K562 (cell line): ENCODE results near the gene DEDD2. TPM values are rescaled to one million over a fixed set of nuclear protein-coding genes. Genes with fewer than 3 reads are reported as not detected.
A peak's percentile ranks its signal among the peaks of the same experiment; 100 is the strongest.

Experiments
- BCLAF1 ChIP-seq, 2 experiments: fragments of 450-650 bp in 1 of 2; IDR thresholded peaks; 2 replicates each; pipeline ENCODE4 v1.6.1; 2011 to 2017; ENCODE audit warnings: low read depth in 2 of 2, antibody characterized with exemption in 1 of 2, borderline replicate concordance in 1 of 2, low read length in 1 of 2, mild to moderate bottlenecking in 1 of 2, mixed read lengths in 1 of 2; ENCODE audit not compliant: control insufficient read depth in 1 of 2
- CCNT2 ChIP-seq: IDR thresholded peaks from 2 replicates; pipeline ENCODE4 v1.6.1; 2011; ENCODE audit warnings: borderline replicate concordance, low read depth, mild to moderate bottlenecking, moderate library complexity, mixed read lengths, low read length; ENCODE audit not compliant: insufficient read length; ENCODE audit errors: extremely low read depth
- CEBPB ChIP-seq: fragments of 450-650 bp; IDR thresholded peaks from 2 replicates; pipeline ENCODE4 v1.6.1; 2016; ENCODE audit warnings: missing genetic modification characterization, missing compliant biosample characterization
- E2F3 ChIP-seq: fragments of 250-450 bp; sonication (Bioruptor Pico); IDR thresholded peaks from 2 replicates; pipeline ENCODE4 v1.4.0; 2020; ENCODE audit warnings: mild to moderate bottlenecking
- E2F4 ChIP-seq: sonication (generic); formaldehyde crosslinking; IDR thresholded peaks from 2 replicates; pipeline ENCODE4 v1.8.0; 2022; ENCODE audit warnings: mild to moderate bottlenecking, low read depth, missing genetic modification reagents
- ELF4 ChIP-seq: fragments of 450-650 bp; formaldehyde crosslinking; IDR thresholded peaks from 2 replicates; pipeline ENCODE4 v1.4.0; 2022; ENCODE audit warnings: missing genetic modification characterization
- FOSL1 ChIP-seq: fragments of 200-800 bp; sonication (Bioruptor generic); conservative IDR thresholded peaks from 2 replicates; pipeline ENCODE4 v1.6.1; 2016; ENCODE audit warnings: missing genetic modification characterization, missing compliant biosample characterization
- NRF1 ChIP-seq, 2 experiments: fragments of 450-650 bp; IDR thresholded peaks in 1 of 2; conservative IDR thresholded peaks in 1 of 2; 2 replicates each; pipeline ENCODE4 v1.6.1; 2014; ENCODE audit warnings: mild to moderate bottlenecking in 2 of 2
- OTX1 ChIP-seq: fragments of 450-650 bp; formaldehyde crosslinking; IDR thresholded peaks from 2 replicates; pipeline ENCODE4 v1.4.0; 2022; ENCODE audit warnings: mild to moderate bottlenecking
- RFX5 ChIP-seq: IDR thresholded peaks from 2 replicates; pipeline ENCODE4 v1.6.1; 2011; ENCODE audit warnings: low read depth, mild to moderate bottlenecking, improper control_type of control experiment, low read length
- TSC22D4 ChIP-seq: fragments of 450-650 bp; IDR thresholded peaks from 2 replicates; pipeline ENCODE4 v1.6.1; 2016; ENCODE audit warnings: missing genetic modification characterization, missing biosample characterization, control low read depth
- U2AF2 ChIP-seq: fragments of 200-400 bp; formaldehyde crosslinking; optimal IDR thresholded peaks from 2 replicates; pipeline ENCODE3; 2017; ENCODE audit warnings: low read depth, mild to moderate bottlenecking, low read length
- XRCC5 ChIP-seq: fragments of 200-400 bp; formaldehyde crosslinking; IDR thresholded peaks from 2 replicates; pipeline ENCODE4 v1.6.1; 2017; ENCODE audit warnings: low read depth, mild to moderate bottlenecking, low read length
- ZBTB7A ChIP-seq: IDR thresholded peaks from 2 replicates; pipeline ENCODE4 v1.6.1; 2011; ENCODE audit warnings: low read depth, mild to moderate bottlenecking, low read length, moderate library complexity, borderline replicate concordance; ENCODE audit not compliant: control insufficient read depth
- ZKSCAN8 ChIP-seq: fragments of 200-800 bp; sonication (Bioruptor generic); IDR thresholded peaks from 2 replicates; pipeline ENCODE4 v1.6.1; 2016; ENCODE audit warnings: missing genetic modification characterization, missing compliant biosample characterization
- ZNF311 ChIP-seq: fragments of 250-450 bp; sonication (Bioruptor Pico); IDR thresholded peaks from 2 replicates; pipeline ENCODE4 v1.4.0; 2020; ENCODE audit warnings: mild to moderate bottlenecking, moderate library complexity
- polyA plus RNA-seq, 8 experiments: library from polyadenylated mRNA; depleted of rRNA in 4 of 8; stranded (reverse) in 5 of 8; unstranded in 3 of 8; fragments of >200 nt; fragmentation: Nextera tagmentation in 2 of 8; fragmentation: Illumina TruSeq in 1 of 8; extraction: Ambion mirVana in 2 of 8; extraction: Trizol in 1 of 8; gene quantifications; 2 replicates each; pipeline versions ENCODE4 v1.2.1 to v1.2.3, GENCODE V29; 2011 to 2014; ENCODE audit warnings: inconsistent platforms in 1 of 8, missing spikeins in 1 of 8
- total RNA-seq, 7 experiments: library from RNA; depleted of rRNA in 6 of 7; stranded (reverse); fragments of >200 nt in 6 of 7; fragmentation: Illumina TruSeq in 2 of 7; extraction: Trizol in 2 of 7; gene quantifications; 2 replicates each; pipeline versions ENCODE4 v1.2.1 to v1.2.3, GENCODE V29; 2011 to 2021; ENCODE audit warnings: low replicate concordance in 1 of 7
- TF ChIP-seq, protein P1 (sequence below), 3 experiments: fragments of 200-800 bp in 1 of 3; fragments of 250-450 bp in 1 of 3; fragments of 450-650 bp in 1 of 3; sonication (Bioruptor Pico) in 1 of 3; sonication (Bioruptor generic) in 1 of 3; formaldehyde crosslinking in 1 of 3; IDR thresholded peaks; 2 replicates each; pipeline versions ENCODE4 v1.6.1 to v1.8.0; 2016 to 2022; ENCODE audit warnings: mild to moderate bottlenecking in 2 of 3, missing genetic modification characterization in 2 of 3, missing compliant biosample characterization in 1 of 3, moderate library complexity in 1 of 3
- TF ChIP-seq, protein P2 (sequence below): sonication (generic); formaldehyde crosslinking; IDR thresholded peaks from 2 replicates; pipeline ENCODE4 v1.8.0; 2023; ENCODE audit warnings: mild to moderate bottlenecking, missing genetic modification reagents

DEDD2 gene
- total and polyA plus RNA-seq, 9 of the 15 experiments (the other 6 are each of a cell fraction or from before 2014, with no cell fraction given), result 4.3 to 43.0 (median 29.2) TPM

- TF ChIP-seq, protein P1, sequence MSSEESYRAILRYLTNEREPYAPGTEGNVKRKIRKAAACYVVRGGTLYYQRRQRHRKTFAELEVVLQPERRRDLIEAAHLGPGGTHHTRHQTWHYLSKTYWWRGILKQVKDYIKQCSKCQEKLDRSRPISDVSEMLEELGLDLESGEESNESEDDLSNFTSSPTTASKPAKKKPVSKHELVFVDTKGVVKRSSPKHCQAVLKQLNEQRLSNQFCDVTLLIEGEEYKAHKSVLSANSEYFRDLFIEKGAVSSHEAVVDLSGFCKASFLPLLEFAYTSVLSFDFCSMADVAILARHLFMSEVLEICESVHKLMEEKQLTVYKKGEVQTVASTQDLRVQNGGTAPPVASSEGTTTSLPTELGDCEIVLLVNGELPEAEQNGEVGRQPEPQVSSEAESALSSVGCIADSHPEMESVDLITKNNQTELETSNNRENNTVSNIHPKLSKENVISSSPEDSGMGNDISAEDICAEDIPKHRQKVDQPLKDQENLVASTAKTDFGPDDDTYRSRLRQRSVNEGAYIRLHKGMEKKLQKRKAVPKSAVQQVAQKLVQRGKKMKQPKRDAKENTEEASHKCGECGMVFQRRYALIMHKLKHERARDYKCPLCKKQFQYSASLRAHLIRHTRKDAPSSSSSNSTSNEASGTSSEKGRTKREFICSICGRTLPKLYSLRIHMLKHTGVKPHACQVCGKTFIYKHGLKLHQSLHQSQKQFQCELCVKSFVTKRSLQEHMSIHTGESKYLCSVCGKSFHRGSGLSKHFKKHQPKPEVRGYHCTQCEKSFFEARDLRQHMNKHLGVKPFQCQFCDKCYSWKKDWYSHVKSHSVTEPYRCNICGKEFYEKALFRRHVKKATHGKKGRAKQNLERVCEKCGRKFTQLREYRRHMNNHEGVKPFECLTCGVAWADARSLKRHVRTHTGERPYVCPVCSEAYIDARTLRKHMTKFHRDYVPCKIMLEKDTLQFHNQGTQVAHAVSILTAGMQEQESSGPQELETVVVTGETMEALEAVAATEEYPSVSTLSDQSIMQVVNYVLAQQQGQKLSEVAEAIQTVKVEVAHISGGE (CRISPR knock-in tag; IDR thresholded peaks at IDR 0.05), result 0 out of 6 replicates have a peak, but pooled peaks of 1 of the 3 experiments have one; percentile 30
- TF ChIP-seq RFX5 (no peak), ZKSCAN8 (CRISPR knock-in tag) (peak; percentile 56; the same call in 1 of the 2 replicates), ZBTB7A (peak; percentile 81), U2AF2 (no peak), BCLAF1 (IDR thresholded peaks at IDR 0.05; ENCODE audit: borderline replicate concordance in 1 of 2, control insufficient read depth in 1 of 2, low read depth in 2 of 2, low read length in 1 of 2) (no peak), CEBPB (tag) (peak; percentile 44; the same call in 1 of the 2 replicates), ZNF311 (CRISPR knock-in tag) (peak; percentile 18; the same call in 1 of the 2 replicates), ELF4 (0 out of 2 replicates have a peak, but pooled peaks have one; percentile 12), E2F4 (no peak), E2F3 (CRISPR knock-in tag) (no peak), XRCC5 (no peak), OTX1 (CRISPR knock-in tag) (peak; percentile 42; the same call in 1 of the 2 replicates), TSC22D4 (tag) (no peak), CCNT2 (no peak), FOSL1 (peak; percentile 89), NRF1 (conservative IDR thresholded peaks at IDR 0.05 in 1 of 2, IDR thresholded peaks at IDR 0.05 in 1 of 2) (peak; percentile 36 to 38; a peak in 2 of 4 replicates)
- TF ChIP-seq, protein P2, sequence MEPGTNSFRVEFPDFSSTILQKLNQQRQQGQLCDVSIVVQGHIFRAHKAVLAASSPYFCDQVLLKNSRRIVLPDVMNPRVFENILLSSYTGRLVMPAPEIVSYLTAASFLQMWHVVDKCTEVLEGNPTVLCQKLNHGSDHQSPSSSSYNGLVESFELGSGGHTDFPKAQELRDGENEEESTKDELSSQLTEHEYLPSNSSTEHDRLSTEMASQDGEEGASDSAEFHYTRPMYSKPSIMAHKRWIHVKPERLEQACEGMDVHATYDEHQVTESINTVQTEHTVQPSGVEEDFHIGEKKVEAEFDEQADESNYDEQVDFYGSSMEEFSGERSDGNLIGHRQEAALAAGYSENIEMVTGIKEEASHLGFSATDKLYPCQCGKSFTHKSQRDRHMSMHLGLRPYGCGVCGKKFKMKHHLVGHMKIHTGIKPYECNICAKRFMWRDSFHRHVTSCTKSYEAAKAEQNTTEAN (CRISPR knock-in tag), result no peak
Measured at GRCh38 chr19:42207767-42208271, 9.7 kb downstream of the DEDD2 start (continued).
